CD4-positive, alpha-beta T cell treated with Interleukin-6 for 4 hours (primary cell): ENCODE data around the gene MLXIP.

ENCODE experiments used
- DNase-seq: peaks from one replicate; pipeline ENCODE4 v3.0.0-alpha.2; 2020; ENCODE audit warnings: mixed read lengths

MLXIP gene

GRCh38 chr12:122079532-122080081, 1.1 kb downstream of the MLXIP start:
- DNase-seq: no peak

- DNase-seq: peak; percentile 47
These were observed 1.9 kb downstream of the MLXIP start for GRCh38 chr12:122080149-122081082.

- no peak for DNase-seq
These were observed 2.6 kb downstream of the MLXIP start for GRCh38 chr12:122081083-122081696.

- peak; percentile 62 for DNase-seq
These were observed 3.2 kb downstream of the MLXIP start for GRCh38 chr12:122081697-122082221.

GRCh38 chr12:122082621-122083356, 4.2 kb downstream of the MLXIP start:
- DNase-seq: peak; percentile 33

- no peak for DNase-seq
These were observed 6.4 kb downstream of the MLXIP start for GRCh38 chr12:122084857-122085405.

GRCh38 chr12:122085591-122085990, 7.0 kb downstream of the MLXIP start:
- DNase-seq: no peak

- no peak for DNase-seq
These were observed 7.6 kb downstream of the MLXIP start for GRCh38 chr12:122086116-122086515.

GRCh38 chr12:122086641-122087285, 8.2 kb downstream of the MLXIP start:
- DNase-seq: no peak

GRCh38 chr12:122087431-122088178, 9.0 kb downstream of the MLXIP start:
- DNase-seq: no peak

GRCh38 chr12:122088179-122088810, 9.7 kb downstream of the MLXIP start:
- no peak for DNase-seq

GRCh38 chr12:122089077-122089476, 10.5 kb downstream of the MLXIP start:
- DNase-seq: no peak

GRCh38 chr12:122090759-122091515, 12.4 kb downstream of the MLXIP start:
- DNase-seq: no peak

GRCh38 chr12:122093098-122093883, 14.7 kb downstream of the MLXIP start:
- DNase-seq: no peak

GRCh38 chr12:122094137-122094734, 15.7 kb downstream of the MLXIP start:
- no peak for DNase-seq

GRCh38 chr12:122094735-122095631, 16.4 kb downstream of the MLXIP start:
- no peak for DNase-seq

GRCh38 chr12:122096014-122096413, 17.5 kb downstream of the MLXIP start:
- DNase-seq: no peak
